GM12878 (cell line): ENCODE data around the gene FOXN4. TPM values are rescaled to one million over a fixed set of nuclear protein-coding genes. Genes with fewer than 3 reads are reported as not detected.

Experiments
- ATAC-seq: fragments of 200-7000 bp; cut with Tn5 transposase; 3 replicates; pipeline ENCODE4 v1.9.1; 2020; ENCODE audit warnings: mild to moderate bottlenecking, moderate library complexity
- BruUV-seq: library from RNA; stranded (reverse); fragments of 400-500 nt; replicated peaks from 2 replicates; lab custom pipeline; 2021; lab: Mats Ljungman, UMichigan
- CTCF ChIA-PET: fragments of 300-600 bp; sonication (Branson Sonifier 250); formaldehyde crosslinking; extraction: SDS; loops from one replicate; lab custom pipeline; 2021; ENCODE audit warnings: inconsistent platforms; lab: Yijun Ruan, JAX
- POLR2A ChIA-PET: fragments of 350-600 bp; formaldehyde crosslinking; extraction: SDS; loops from one replicate; lab custom pipeline; 2021; ENCODE audit warnings: inconsistent platforms; lab: Charles Lee
- RAD21 ChIA-PET: fragments of 300-600 bp; sonication (Branson Sonifier 250); formaldehyde crosslinking; loops from one replicate; lab custom pipeline; 2023; ENCODE audit warnings: antibody characterized with exemption; ENCODE audit not compliant: unreplicated experiment; lab: Charles Lee
- SMC1A ChIA-PET: fragments of 300-600 bp; sonication (Branson Sonifier 250); formaldehyde crosslinking; loops from one replicate; lab custom pipeline; 2023; ENCODE audit not compliant: unreplicated experiment, uncharacterized antibody; lab: Charles Lee
- DNase-seq: peaks from one replicate; pipeline ENCODE4 v3.0.0-alpha.2; 2011; ENCODE audit warnings: low read depth, low spot score
- FAIRE-seq: peaks from 3 replicates; lab custom pipeline; 2011; peaks lifted over from hg19 to GRCh38; lab: Jason Lieb, UNC
- H2AFZ ChIP-seq: 2 replicates; pipeline ENCODE4 v1.6.0; 2011; ENCODE audit warnings: low read depth, low read length, control low read depth; ENCODE audit not compliant: control insufficient read depth
- H3K27ac ChIP-seq: 2 replicates; pipeline ENCODE4 v1.5.1; 2011; ENCODE audit warnings: control low read depth; ENCODE audit not compliant: control insufficient read depth, insufficient read depth
- H3K27me3 ChIP-seq, 2 experiments: replicated peaks in 1 of 2; 2 replicates each; pipeline versions ENCODE4 v1.6.0 to v1.6.1; 2011; ENCODE audit warnings: low read length in 1 of 2; ENCODE audit not compliant: control insufficient read depth in 2 of 2, insufficient read depth in 2 of 2
- H3K36me3 ChIP-seq, 2 experiments: 2 replicates each; pipeline ENCODE4 v1.5.1; 2011; ENCODE audit warnings: low read length in 1 of 2; ENCODE audit not compliant: control insufficient read depth in 2 of 2, insufficient read depth in 2 of 2
- H3K4me1 ChIP-seq: 2 replicates; pipeline ENCODE4 v1.6.1; 2011; ENCODE audit warnings: mild to moderate bottlenecking, low read length, moderate library complexity, mixed read lengths; ENCODE audit not compliant: control insufficient read depth, insufficient read depth
- H3K4me2 ChIP-seq: 2 replicates; pipeline ENCODE4 v1.6.0; 2011; ENCODE audit warnings: control low read depth; ENCODE audit not compliant: control insufficient read depth, insufficient read depth
- H3K4me3 ChIP-seq: fragments of 200-600 bp; sonication (generic); 2 replicates; pipeline ENCODE4 v1.5.1; 2016
- H3K79me2 ChIP-seq: 2 replicates; pipeline ENCODE4 v1.6.0; 2011; ENCODE audit warnings: low read length; ENCODE audit not compliant: control insufficient read depth, insufficient read depth
- H3K9ac ChIP-seq: 2 replicates; pipeline ENCODE4 v1.8.0; 2011; ENCODE audit warnings: low read length, control low read depth, mixed read lengths; ENCODE audit not compliant: control insufficient read depth, insufficient read depth
- H3K9me3 ChIP-seq: replicated peaks from 3 replicates; pipeline ENCODE4 v1.5.1; 2011; ENCODE audit warnings: mild to moderate bottlenecking, low read length; ENCODE audit not compliant: control insufficient read depth, insufficient read depth
- H4K20me1 ChIP-seq: 2 replicates; pipeline ENCODE4 v1.6.0; 2011; ENCODE audit not compliant: control insufficient read depth, insufficient read depth
- CEBPB ChIP-seq, 2 experiments: fragments of 150-350 bp in 1 of 2; IDR thresholded peaks; 2 replicates each; pipeline ENCODE4 v1.6.1; 2012 to 2014; ENCODE audit warnings: low read depth in 2 of 2, low read length in 2 of 2, borderline replicate concordance in 1 of 2, inconsistent platforms in 1 of 2
- CEBPZ ChIP-seq: fragments of 150-350 bp; IDR thresholded peaks from 2 replicates; pipeline ENCODE4 v1.6.1; 2016; ENCODE audit warnings: low read depth, low read length
- E2F4 ChIP-seq: IDR thresholded peaks from 2 replicates; pipeline ENCODE4 v1.6.1; 2012; ENCODE audit warnings: low read depth, low read length, improper control_type of control experiment
- HDGF ChIP-seq: fragments of 450-650 bp; IDR thresholded peaks from 2 replicates; pipeline ENCODE4 v1.6.1; 2016; ENCODE audit warnings: antibody characterized with exemption
- NFXL1 ChIP-seq: fragments of 450-650 bp; IDR thresholded peaks from 2 replicates; pipeline ENCODE4 v1.6.1; 2017; ENCODE audit warnings: antibody characterized with exemption, mild to moderate bottlenecking, borderline replicate concordance
- NFYB ChIP-seq: IDR thresholded peaks from 2 replicates; pipeline ENCODE4 v1.6.1; 2011; ENCODE audit warnings: low read depth, mild to moderate bottlenecking, low read length, improper control_type of control experiment, moderate library complexity; ENCODE audit not compliant: insufficient read depth
- NR2C2 ChIP-seq: IDR thresholded peaks from 2 replicates; pipeline ENCODE4 v1.6.1; 2011; ENCODE audit warnings: borderline replicate concordance, low read depth; ENCODE audit not compliant: control insufficient read depth, insufficient read length
- PAX5 ChIP-seq: IDR thresholded peaks from 2 replicates; pipeline ENCODE4 v1.6.1; 2011; ENCODE audit warnings: low read depth, low read length, borderline replicate concordance
- RCOR1 ChIP-seq: conservative IDR thresholded peaks from 2 replicates; pipeline ENCODE4 v1.6.1; 2012; ENCODE audit warnings: low read depth, low read length, improper control_type of control experiment
- RELB ChIP-seq: fragments of 450-650 bp; IDR thresholded peaks from 2 replicates; pipeline ENCODE4 v1.6.1; 2017; ENCODE audit warnings: low read depth, mild to moderate bottlenecking, moderate library complexity
- SP1 ChIP-seq: IDR thresholded peaks from one replicate; pipeline ENCODE4 v1.6.1; 2011; ENCODE audit warnings: low read depth, low read length
- TAF1 ChIP-seq: IDR thresholded peaks from 2 replicates; pipeline ENCODE4 v1.6.1; 2011; ENCODE audit warnings: mild to moderate bottlenecking, low read depth, low read length, borderline replicate concordance
- ZNF687 ChIP-seq: fragments of 450-650 bp; IDR thresholded peaks from 2 replicates; pipeline ENCODE4 v1.6.1; 2017; ENCODE audit warnings: mild to moderate bottlenecking, moderate library complexity
- WGBS: methylation state at CpG from one replicate; pipeline ENCODE4 v1.1.6; 2016; ENCODE audit warnings: low lambda C conversion rate; ENCODE audit not compliant: insufficient replicate concordance, insufficient coverage; ENCODE audit errors: missing lambda C conversion rate; 5-methylcytosine and 5-hydroxymethylcytosine counted together
- in situ Hi-C: fragments of 300-500 bp; cut with MboI; formaldehyde crosslinking; loops from 9 replicates; pipeline ENCODE4 v1.14.3; 2018; ENCODE audit warnings: mixed read lengths
- intact Hi-C: fragments of 100-400 bp; cut with micrococcal nuclease; formaldehyde crosslinking; loops from one replicate; pipeline ENCODE4 v1.14.2; 2022; ENCODE audit not compliant: unreplicated experiment
- polyA plus RNA-seq, 11 experiments: library from polyadenylated mRNA; depleted of rRNA in 4 of 11; unstranded in 6 of 11; stranded (reverse) in 5 of 11; fragments of >200 nt; fragmentation: Nextera tagmentation in 4 of 11; fragmentation: Illumina TruSeq in 1 of 11; extraction: Ambion mirVana in 4 of 11; extraction: Trizol in 1 of 11; gene quantifications; 1 replicate in 1 of 11; 2 replicates in 10 of 11; pipeline versions ENCODE4 v1.2.1 to v1.2.3, GENCODE V29; 2011 to 2016; ENCODE audit warnings: inconsistent platforms in 2 of 11, missing spikeins in 2 of 11, low read depth in 1 of 11
- total RNA-seq, 4 experiments: library from RNA; depleted of rRNA in 3 of 4; stranded (reverse); fragments of >200 nt in 3 of 4; fragmentation: Illumina TruSeq in 1 of 4; extraction: Trizol in 1 of 4; gene quantifications; 2 replicates each; pipeline versions ENCODE4 v1.2.1 to v1.2.3, GENCODE V29; 2013 to 2021

Gene FOXN4
- total and polyA plus RNA-seq, 10 of the 15 experiments (the other 5 are each of a cell fraction or from before 2014, with no cell fraction given), result not detected

- 41% methylated on average over 7 of the region's 7 CpGs for WGBS
- POLR2A ChIA-PET, result no interaction called here
- no peaks in the 10 kb centered on the region for H3K36me3 ChIP-seq
- no TSS peak for BruUV-seq
- H3K4me1 ChIP-seq, result no peaks in the 10 kb centered on the region
- H3K79me2 ChIP-seq, result no peaks in the 10 kb centered on the region
- ATAC-seq (no peak), DNase-seq (no peak), FAIRE-seq (no peak)
- no peaks in the 10 kb centered on the region for H4K20me1 ChIP-seq
- intact Hi-C loops, result no loop called here
- H3K4me2 ChIP-seq, result no peak overlapping the region
- SMC1A ChIA-PET, result no interaction called here
- H3K27me3 ChIP-seq, result no peaks in the 10 kb centered on the region
- H3K27ac ChIP-seq, result no peak overlapping the region
- TF ChIP-seq RCOR1, result no peak
- TF ChIP-seq ZNF687, result no peak
- no peak for TF ChIP-seq NR2C2
- no peak for TF ChIP-seq TAF1
- TF ChIP-seq NFYB, result no peak
- no peak for TF ChIP-seq SP1
- TF ChIP-seq RELB, result no peak
- TF ChIP-seq HDGF, result no peak
- TF ChIP-seq NFXL1, result no peak
- no peak for TF ChIP-seq CEBPZ
- TF ChIP-seq PAX5, result no peak
- no peak for TF ChIP-seq CEBPB (IDR thresholded peaks at IDR 0.05; ENCODE audit: borderline replicate concordance in 1 of 2, low read depth in 2 of 2, low read length in 2 of 2)
- no peak for TF ChIP-seq E2F4
- no peak overlapping the region for H3K4me3 ChIP-seq
- RAD21 ChIA-PET, result no interaction called here
- no peaks in the 10 kb centered on the region for H3K9me3 ChIP-seq
- CTCF ChIA-PET, result no interaction called here
- in situ Hi-C loops, result no loop called here
- H3K9ac ChIP-seq, result no peak overlapping the region
- H2AFZ ChIP-seq, result no peak overlapping the region
These were observed 76.4 kb downstream of the FOXN4 start for GRCh38 chr12:109232731-109233130.
